Nephron (organoid): ENCODE measurements around the gene MTFP1.

Experiments
- H3K27ac Mint-ChIP-seq, 3 experiments: 2 replicates each; pipeline ENCODE4 v1.8.0; 2020; ENCODE audit warnings: mixed read lengths in 3 of 3, mild to moderate bottlenecking in 2 of 3, moderate library complexity in 1 of 3
- H3K27me3 Mint-ChIP-seq: 2 replicates; pipeline ENCODE4 v1.8.0; 2021; ENCODE audit warnings: low read depth, mild to moderate bottlenecking, moderate library complexity, mixed read lengths
- H3K36me3 Mint-ChIP-seq: 2 replicates; pipeline ENCODE4 v1.8.0; 2020; ENCODE audit warnings: low read depth, mixed read lengths
- H3K4me1 Mint-ChIP-seq: 2 replicates; pipeline ENCODE4 v1.8.0; 2020; ENCODE audit warnings: mixed read lengths
- H3K4me3 Mint-ChIP-seq, 3 experiments: 2 replicates each; pipeline ENCODE4 v1.8.0; 2020; ENCODE audit warnings: mild to moderate bottlenecking in 3 of 3, mixed read lengths in 3 of 3, moderate library complexity in 2 of 3
- H3K9me3 Mint-ChIP-seq: 2 replicates; pipeline ENCODE4 v1.8.0; 2020; ENCODE audit warnings: mixed read lengths
- TF ChIP-seq, protein P1 (sequence below), 3 experiments: fragments of 200-600 bp; sonication (generic); IDR thresholded peaks; one replicate each; pipeline ENCODE4 v1.5.0; 2021; ENCODE audit warnings: antibody characterized with exemption in 3 of 3; ENCODE audit not compliant: unreplicated experiment in 3 of 3

Gene MTFP1

DNA sequence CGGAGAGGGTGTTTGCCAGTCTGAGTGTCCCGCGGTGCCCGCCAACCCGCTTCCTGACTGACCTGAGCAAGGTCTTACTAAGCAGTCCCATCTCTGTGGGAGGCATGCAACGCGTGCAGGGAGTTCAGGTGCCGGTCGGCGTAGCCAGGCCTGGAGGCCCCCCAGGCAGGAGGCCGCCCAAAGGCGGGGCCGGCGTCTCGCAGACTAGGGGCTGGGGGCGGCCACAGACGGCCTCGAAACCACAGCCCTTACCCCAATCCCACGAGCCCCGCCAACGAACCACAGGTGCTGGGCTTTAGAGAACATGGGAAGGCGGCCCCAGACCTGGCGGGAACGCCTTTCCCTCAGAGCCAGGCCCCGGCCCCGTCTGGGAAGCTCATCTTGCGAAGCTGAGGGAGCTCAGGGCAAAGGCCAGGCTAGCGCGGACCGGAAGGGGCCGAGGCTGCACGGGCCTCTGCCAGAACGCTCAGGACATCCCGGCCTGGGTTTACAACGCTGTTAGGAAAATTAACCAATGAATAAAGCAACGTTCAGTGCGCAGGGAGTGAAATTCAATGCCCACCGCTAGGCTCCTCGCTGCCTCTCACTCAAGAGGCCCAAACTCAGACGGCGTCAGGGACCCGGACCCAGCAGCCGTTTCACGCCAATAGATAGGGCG, 2.1 kb upstream of the MTFP1 start:
- Mint-ChIP-seq H3K9me3 (no peaks in the 10 kb centered on the region), H3K27ac (peak overlapping the region; percentile 98 to 100 (median 99)), H3K4me3 (peak overlapping the region; percentile 93 to 95 (median 94)), H3K27me3 (no peaks in the 10 kb centered on the region), H3K36me3 (peaks cover 8% of the 10 kb centered on the region), H3K4me1 (peaks cover 51% of the 10 kb centered on the region)
- TF ChIP-seq, protein P1, sequence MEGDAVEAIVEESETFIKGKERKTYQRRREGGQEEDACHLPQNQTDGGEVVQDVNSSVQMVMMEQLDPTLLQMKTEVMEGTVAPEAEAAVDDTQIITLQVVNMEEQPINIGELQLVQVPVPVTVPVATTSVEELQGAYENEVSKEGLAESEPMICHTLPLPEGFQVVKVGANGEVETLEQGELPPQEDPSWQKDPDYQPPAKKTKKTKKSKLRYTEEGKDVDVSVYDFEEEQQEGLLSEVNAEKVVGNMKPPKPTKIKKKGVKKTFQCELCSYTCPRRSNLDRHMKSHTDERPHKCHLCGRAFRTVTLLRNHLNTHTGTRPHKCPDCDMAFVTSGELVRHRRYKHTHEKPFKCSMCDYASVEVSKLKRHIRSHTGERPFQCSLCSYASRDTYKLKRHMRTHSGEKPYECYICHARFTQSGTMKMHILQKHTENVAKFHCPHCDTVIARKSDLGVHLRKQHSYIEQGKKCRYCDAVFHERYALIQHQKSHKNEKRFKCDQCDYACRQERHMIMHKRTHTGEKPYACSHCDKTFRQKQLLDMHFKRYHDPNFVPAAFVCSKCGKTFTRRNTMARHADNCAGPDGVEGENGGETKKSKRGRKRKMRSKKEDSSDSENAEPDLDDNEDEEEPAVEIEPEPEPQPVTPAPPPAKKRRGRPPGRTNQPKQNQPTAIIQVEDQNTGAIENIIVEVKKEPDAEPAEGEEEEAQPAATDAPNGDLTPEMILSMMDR (IDR thresholded peaks at IDR 0.05; ENCODE audit: unreplicated experiment in 3 of 3): peak in 1 of 3 experiments; percentile 26

DNA sequence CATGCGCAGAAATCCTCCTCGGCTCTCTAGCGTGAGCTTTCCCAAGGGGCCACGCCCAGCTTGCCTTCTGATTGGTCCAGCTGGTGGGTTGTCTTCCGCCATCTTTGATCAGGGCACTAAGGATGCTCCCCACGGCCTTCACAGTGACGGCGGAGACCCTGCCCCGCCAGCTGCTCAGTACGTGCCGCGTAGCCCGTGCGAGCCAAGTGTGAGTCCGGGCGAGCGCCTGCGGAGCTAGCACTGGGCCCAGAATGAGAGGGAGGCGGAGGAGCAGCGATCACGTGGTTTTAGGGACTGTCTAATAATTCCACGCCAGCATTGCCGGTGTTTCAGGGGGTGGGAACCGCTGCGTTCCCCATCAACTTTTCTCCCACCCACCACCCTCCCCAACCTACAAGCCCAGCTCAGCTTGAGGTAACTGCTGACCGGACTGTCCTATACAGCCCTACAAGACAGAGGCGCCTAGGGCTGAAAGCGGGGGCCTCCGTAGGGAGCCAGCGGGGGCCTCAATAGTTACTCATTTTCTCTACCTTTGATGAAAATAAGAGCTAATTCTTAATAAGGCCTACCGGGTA, 1.5 kb upstream of the MTFP1 start:
- peak overlapping the region; percentile 98 to 100 (median 99) for H3K27ac Mint-ChIP-seq
- peaks cover 51% of the 10 kb centered on the region for H3K4me1 Mint-ChIP-seq
- no peaks in the 10 kb centered on the region for H3K27me3 Mint-ChIP-seq
- TF ChIP-seq, protein P1 (IDR thresholded peaks at IDR 0.05; ENCODE audit: unreplicated experiment in 3 of 3): no peak
- H3K9me3 Mint-ChIP-seq: no peaks in the 10 kb centered on the region
- H3K36me3 Mint-ChIP-seq: peaks cover 8% of the 10 kb centered on the region
- peak overlapping the region; percentile 93 to 95 (median 94) for H3K4me3 Mint-ChIP-seq

DNA sequence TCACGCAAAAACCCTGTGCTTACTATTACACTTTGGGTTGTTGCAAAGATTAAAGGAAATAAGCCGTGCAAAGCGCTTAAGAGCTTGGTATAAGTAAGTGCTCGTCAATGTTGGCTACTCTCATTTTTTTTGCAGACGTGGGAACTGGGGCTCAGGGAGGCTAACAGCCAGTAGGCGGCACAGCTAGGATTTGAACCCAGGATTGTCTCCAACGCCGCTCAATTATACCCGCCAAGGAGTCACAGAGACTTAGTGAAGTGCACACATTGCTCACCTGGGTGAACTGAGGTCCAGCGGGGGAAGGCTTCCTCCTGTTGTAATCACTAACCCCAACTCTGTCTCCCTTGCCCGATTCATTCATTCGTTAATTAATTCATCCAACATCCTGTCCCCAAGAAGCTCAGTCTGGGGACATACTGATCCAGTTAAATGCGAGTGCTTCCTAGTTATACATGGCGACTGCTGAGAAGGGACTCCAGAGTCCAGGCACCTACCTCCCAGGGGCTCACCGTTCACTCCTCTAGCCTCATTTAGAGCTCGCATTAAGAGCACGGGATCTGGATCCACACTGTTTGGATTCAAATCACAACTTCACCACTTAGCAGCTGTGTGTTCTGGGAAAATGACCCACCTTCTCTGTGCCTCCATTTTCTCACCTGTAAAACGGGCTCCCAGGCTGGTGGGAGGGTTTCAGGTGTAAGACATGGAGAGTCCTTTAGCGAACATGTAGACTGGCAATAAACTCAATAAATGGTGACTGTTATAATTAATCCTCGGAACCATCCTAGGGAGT, 838 bp upstream of the MTFP1 start:
- peaks cover 51% of the 10 kb centered on the region for H3K4me1 Mint-ChIP-seq
- H3K27ac Mint-ChIP-seq: peak overlapping the region; percentile 98 to 100 (median 99)
- peaks cover 8% of the 10 kb centered on the region for H3K36me3 Mint-ChIP-seq
- H3K9me3 Mint-ChIP-seq: no peaks in the 10 kb centered on the region
- peak overlapping the region; percentile 93 to 95 (median 94) for H3K4me3 Mint-ChIP-seq
- TF ChIP-seq, protein P1 (IDR thresholded peaks at IDR 0.05; ENCODE audit: unreplicated experiment in 3 of 3): no peak
- no peaks in the 10 kb centered on the region for H3K27me3 Mint-ChIP-seq

DNA sequence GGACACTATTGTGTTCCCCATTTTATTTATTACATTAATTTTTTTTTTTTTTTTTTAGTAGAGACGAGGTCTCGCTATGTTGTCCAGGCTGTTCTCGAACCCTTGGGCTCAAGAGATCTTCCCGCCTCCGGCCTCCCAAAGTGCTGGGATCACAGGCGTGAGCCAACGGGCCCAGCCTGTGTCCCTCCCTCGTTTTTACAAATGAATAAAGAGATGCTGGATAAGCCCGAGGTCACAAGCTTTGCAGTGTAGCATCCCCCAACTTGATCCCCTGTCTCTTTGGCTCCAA, 297 bp upstream of the MTFP1 start:
- Mint-ChIP-seq H3K4me3 (peak overlapping the region; percentile 86 to 95 (median 94)), H3K4me1 (peaks cover 50% of the 10 kb centered on the region), H3K27ac (peak overlapping the region; percentile 86 to 99 (median 91)), H3K27me3 (no peaks in the 10 kb centered on the region), H3K9me3 (no peaks in the 10 kb centered on the region), H3K36me3 (peaks cover 7% of the 10 kb centered on the region)
- TF ChIP-seq, protein P1 (IDR thresholded peaks at IDR 0.05; ENCODE audit: unreplicated experiment in 3 of 3): no peak

DNA sequence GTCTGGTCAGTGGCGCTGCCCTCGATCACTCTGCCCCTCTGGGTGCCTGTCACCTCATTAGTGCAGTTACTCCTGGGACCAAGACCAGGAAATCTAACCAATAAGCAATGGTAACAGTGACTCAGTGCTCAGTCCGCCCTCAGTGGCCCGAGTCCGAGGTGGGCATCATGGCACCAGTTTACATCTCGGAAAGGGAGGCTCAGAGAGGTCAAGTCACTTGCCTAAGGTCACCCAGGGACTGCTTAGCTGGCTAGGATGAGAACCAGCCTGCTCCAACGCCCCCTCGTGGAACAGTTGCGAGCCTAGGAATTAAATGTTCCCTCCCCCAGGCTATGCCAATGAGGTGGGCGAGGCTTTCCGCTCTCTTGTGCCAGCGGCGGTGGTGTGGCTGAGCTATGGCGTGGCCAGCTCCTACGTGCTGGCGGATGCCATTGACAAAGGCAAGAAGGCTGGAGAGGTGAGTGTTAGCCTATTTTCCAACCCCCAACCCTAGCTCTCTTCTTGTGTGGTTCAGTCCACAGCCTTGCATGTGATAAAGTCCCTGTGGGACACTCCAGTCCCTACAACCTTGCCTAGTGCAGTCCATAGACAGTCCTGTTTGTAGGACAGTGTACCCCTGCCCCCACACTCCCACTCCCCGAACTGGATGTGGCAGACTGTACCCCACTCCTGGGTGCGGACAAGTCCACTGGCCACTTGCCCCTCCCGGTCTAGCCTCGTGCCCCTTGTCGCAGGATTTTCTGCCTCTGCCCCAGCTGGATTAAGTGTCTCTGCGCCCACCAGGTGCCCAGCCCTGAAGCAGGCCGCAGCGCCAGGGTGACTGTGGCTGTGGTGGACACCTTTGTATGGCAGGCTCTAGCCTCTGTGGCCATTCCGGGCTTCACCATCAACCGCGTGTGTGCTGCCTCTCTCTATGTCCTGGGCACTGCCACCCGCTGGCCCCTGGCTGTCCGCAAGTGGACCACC, 1.1 kb downstream of the MTFP1 start:
- peak overlapping the region; percentile 86 to 95 (median 94) for H3K4me3 Mint-ChIP-seq
- H3K27ac Mint-ChIP-seq: peak overlapping the region in 2 of 3 experiments; percentile 45 to 69
- peaks cover 4% of the 10 kb centered on the region for H3K36me3 Mint-ChIP-seq
- H3K27me3 Mint-ChIP-seq: no peaks in the 10 kb centered on the region
- peaks cover 38% of the 10 kb centered on the region for H3K4me1 Mint-ChIP-seq
- TF ChIP-seq, protein P1 (IDR thresholded peaks at IDR 0.05; ENCODE audit: unreplicated experiment in 3 of 3): peak; percentile 42 to 48 (median 46)
- H3K9me3 Mint-ChIP-seq: no peaks in the 10 kb centered on the region
